MV-4-11 (cell line): Measurements from ENCODE around the gene NCF2.

Experiments
- DNase-seq: peaks from one replicate; lab custom pipeline; 2025; lab: John Stamatoyannopoulos, UW

The NCF2 gene

GRCh38 chr1:183583466-183583865 is 6.8 kb downstream of the NCF2 start:
- DNase-seq = peak; percentile 93

GRCh38 chr1:183582021-183582713 is 8.1 kb downstream of the NCF2 start:
- no peak for DNase-seq

GRCh38 chr1:183580281-183580682 is 10.0 kb downstream of the NCF2 start:
- peak; percentile 99 for DNase-seq

GRCh38 chr1:183578856-183579255 is 11.4 kb downstream of the NCF2 start:
- DNase-seq = no peak

- peak; percentile 82 for DNase-seq
Observed at GRCh38 chr1:183577897-183578465, 12.3 kb downstream of the NCF2 start.

DNA sequence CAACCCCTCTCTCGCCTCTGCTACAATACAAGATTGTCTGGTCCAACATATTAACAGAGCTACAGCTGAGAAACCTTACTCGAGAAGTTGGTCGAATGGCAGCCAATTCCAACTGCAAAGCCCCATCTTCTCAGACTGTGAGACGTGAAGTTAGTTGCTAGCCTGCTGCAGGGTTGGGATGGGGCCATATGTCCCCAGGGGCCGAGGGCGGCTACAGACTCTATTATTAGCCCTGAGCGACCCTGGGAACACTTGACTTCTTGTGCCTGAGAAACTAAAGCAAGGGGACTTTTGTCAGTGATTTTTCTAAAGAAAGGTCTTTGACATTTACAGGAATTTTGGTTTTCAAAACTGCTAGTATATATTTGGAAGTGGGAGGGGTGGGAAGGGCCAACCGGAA is 13.7 kb downstream of the NCF2 start:
- DNase-seq = no peak

- no peak for DNase-seq
Observed at GRCh38 chr1:183575606-183576005, 14.7 kb downstream of the NCF2 start.

- no peak for DNase-seq
Observed at GRCh38 chr1:183572721-183573120, 17.5 kb downstream of the NCF2 start.

DNA sequence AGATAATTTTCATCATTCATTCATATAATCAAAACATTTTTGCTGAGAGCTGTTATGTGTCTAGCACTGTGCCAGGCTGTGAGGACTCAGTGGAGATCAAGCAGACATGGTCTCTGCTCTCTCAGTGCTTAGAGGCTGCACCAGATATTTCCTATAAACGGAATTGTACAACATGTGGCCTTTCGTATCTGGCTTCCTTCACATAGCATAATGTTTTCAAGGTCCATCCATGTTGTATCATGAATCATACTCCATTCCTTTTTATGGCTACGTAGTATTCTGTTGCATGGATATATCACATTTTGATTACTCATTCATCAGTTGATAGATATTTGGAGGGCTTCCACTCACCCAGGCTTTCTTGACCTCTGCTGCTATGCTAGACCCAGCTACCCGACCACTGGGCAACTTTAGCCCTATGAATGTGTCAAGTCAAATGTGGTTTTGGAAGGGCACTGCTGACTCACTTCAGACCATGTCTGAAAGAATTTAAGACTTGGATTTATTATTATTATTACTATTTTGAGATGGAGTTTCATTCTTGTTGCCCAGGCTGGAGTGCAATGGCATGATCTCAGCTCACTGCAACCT is 18.5 kb downstream of the NCF2 start:
- no peak for DNase-seq

- no peak for DNase-seq
Observed at GRCh38 chr1:183570451-183570850, 19.8 kb downstream of the NCF2 start.

DNA sequence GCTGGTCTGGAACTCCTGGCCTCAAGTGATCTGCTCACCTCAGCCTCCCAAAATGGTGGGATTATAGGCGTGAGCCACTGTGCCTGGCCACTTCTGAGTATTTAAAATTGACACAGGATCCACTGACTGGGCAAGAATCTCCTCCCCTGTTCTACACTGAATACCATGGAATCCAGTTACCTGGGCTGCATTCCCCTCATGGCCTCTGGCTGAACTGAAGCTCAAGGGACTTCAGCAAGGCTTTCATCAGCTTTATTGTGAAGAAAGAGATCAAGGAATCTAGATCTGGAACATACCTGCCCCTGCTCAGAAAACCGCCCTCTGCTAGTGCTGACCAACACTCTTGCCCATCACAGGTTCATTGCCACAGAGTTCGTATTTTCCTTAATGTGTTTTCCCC is 20.5 kb downstream of the NCF2 start:
- no peak for DNase-seq

DNA sequence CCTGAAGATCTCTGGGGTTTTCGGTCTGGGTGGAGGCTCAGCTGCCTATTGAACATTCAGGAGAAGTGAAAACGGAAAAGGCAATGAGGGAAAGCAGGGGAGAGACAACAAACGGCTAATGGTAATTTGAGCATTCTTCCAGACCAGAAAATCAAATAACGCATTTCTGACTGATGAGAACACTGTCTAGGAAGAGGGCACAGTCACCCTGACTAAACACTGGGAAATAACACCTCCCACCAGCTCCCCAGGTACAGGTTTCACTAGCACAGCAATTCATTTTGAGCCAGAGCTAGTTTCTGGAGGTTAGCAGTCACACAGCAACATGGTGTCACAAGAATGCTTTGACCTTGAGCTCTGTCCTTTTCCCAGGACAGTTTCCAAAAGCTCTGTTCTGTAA is 21.1 kb downstream of the NCF2 start:
- no peak for DNase-seq

GRCh38 chr1:183568176-183569021 is 21.9 kb downstream of the NCF2 start:
- DNase-seq = peak; percentile 57

DNA sequence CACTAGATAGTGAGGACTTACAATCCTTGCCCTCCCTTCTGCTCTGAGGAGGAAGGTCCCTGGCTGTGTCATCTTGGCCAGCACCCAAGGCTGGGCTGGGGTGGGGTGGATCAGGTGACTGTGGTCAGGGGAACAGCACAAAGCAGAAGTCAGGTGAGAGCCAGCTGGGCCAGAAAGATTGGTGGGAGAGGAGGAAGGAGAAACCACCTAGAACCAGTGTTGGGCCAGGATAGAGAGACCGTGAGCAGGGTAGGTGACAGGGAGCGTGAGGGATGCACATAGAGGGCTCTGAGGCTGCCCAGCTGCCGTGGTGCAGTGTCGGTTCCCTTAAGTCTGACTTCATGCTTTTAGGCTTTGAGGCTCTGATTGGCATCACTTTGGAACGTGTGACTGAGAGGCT is 22.7 kb downstream of the NCF2 start:
- DNase-seq = peak; percentile 50

- no peak for DNase-seq
Observed at GRCh38 chr1:183566026-183566425, 24.2 kb downstream of the NCF2 start.

DNA sequence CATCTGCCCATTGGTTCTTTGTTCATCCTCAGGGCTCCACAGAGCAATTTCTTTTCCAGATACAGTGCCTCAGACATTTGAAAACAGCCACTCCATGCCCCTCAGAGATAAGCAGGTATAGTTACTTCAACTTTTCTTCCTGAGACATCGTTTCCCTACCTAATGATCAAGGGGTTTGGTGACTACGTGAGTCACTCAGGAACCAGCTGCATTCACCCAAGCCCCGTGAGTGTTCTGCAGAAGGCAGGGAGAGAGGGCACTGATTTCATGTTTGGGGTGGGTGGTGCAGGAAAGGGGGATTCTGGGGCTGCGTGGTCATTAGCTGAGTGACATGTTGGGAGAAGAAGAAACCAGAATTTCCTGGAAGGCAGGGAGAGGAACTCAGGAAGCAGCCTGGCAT is 25.0 kb downstream of the NCF2 start:
- no peak for DNase-seq

DNA sequence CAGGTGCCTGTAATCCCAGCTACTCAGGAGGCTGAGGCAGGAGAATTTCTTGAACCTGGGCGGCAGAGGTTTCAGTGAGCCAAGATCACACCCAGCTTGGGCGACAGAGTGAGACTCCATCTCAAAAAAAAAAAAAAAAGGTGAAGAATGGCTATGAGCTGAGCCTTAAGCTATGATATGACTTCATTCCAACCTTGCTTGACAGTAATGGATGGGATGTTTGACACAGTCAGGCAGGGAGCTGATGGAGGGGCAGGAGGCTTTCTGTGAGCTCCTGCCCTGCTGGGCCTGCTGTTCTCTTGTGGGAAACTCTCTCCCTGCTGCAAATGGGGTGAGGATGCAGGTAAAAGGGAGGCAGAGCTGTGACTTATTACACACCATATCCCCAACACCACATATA is 27.6 kb downstream of the NCF2 start:
- DNase-seq = no peak

- DNase-seq = no peak
Observed at GRCh38 chr1:183559061-183559460, 31.2 kb downstream of the NCF2 start.

GRCh38 chr1:183554577-183554976 is 35.7 kb downstream of the NCF2 start:
- DNase-seq = peak; percentile 23

- no peak for DNase-seq
Observed at GRCh38 chr1:183553764-183554163, 36.5 kb downstream of the NCF2 start.

DNA sequence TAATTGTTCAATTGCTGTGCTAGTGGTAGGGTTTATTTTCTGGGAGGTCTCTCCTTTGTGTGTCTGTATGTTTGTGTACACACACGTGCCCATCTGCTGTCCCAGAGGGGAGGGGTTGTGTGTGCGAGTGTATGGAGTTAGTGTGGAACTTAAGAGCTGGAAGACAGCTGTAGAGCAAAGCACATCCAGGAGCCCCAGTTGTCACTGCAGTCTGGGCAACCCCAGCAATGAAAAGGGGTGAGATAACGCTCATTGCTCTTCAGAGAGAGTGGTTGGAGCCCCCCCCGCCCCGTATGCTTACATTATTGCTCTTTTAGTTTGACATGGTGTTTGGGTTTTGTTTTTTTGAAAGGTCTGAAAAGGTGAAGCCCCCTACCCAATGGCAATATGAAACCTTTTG is 36.9 kb downstream of the NCF2 start:
- DNase-seq = no peak

- no peak for DNase-seq
Observed at GRCh38 chr1:183552891-183553290, 37.4 kb downstream of the NCF2 start.

DNA sequence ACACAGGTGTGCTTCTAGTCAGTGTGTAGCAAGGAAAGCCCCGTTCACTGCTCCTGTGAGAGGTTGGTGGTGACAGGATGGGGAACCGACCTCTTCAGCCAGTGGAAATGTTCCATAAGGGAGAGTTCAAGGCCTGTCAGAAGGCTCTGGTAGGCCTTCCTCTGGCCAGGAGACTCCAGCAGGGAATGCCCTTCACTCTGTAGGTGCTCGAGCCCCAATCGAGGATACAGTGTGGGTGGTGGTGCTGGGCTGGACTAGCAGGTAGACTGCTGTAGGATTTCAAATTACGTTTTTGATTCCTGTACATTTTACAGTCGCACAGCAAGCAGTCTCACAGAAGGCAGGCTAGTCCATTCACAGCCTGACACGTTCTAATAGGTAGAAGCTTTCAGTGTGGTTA is 37.8 kb downstream of the NCF2 start:
- DNase-seq = no peak
